Measurements from ENCODE around the gene NOC4L.

Gene NOC4L

GRCh38 chr12:132196038-132196872, 52.0 kb downstream of the NOC4L start:
- FAIRE-seq (no peak), DNase-seq (ENCODE audit: low spot score) (no peak)

- DNase-seq (ENCODE audit: low spot score) (no peak), FAIRE-seq (no peak)
Observed at GRCh38 chr12:132196873-132197390, 52.7 kb downstream of the NOC4L start.

GRCh38 chr12:132197581-132198354, 53.5 kb downstream of the NOC4L start:
- no peak for FAIRE-seq
- DNase-seq (ENCODE audit: low spot score): no peak

- FAIRE-seq (no peak), DNase-seq (ENCODE audit: low spot score) (no peak)
Observed at GRCh38 chr12:132199101-132199500, 54.8 kb downstream of the NOC4L start.

GRCh38 chr12:132199526-132200319, 55.5 kb downstream of the NOC4L start:
- DNase-seq (ENCODE audit: low spot score): no peak
- no peak for FAIRE-seq

GRCh38 chr12:132200800-132201199, 56.5 kb downstream of the NOC4L start:
- FAIRE-seq (no peak), DNase-seq (ENCODE audit: low spot score) (no peak)

- DNase-seq (ENCODE audit: low spot score) (no peak), FAIRE-seq (no peak)
Observed at GRCh38 chr12:132201391-132202120, 57.3 kb downstream of the NOC4L start.
